HepG2 (cell line): ENCODE results near the gene SLC38A9. TPM values are rescaled to one million over a fixed set of nuclear protein-coding genes. Genes with fewer than 3 reads are reported as not detected.
"Not testable (repeated sequence)": the region's sequence is repeated elsewhere in the genome, so short reads cannot be mapped to it uniquely, and the experiment has no call there.

Experiments used
- ATAC-seq: fragments of 200-7000 bp; cut with Tn5 transposase; 3 replicates; pipeline ENCODE4 v1.9.1; 2020; ENCODE audit warnings: mild to moderate bottlenecking, moderate library complexity
- BruUV-seq: library from RNA; stranded (reverse); fragments of 400-500 nt; replicated peaks from 2 replicates; lab custom pipeline; 2021; lab: Mats Ljungman, UMichigan
- CTCF ChIA-PET: fragments of 300-600 bp; formaldehyde crosslinking; extraction: SDS; loops from one replicate; lab custom pipeline; 2021; ENCODE audit warnings: low total read pairs, inconsistent platforms, low intra/inter-chr PET ratio; lab: Yijun Ruan, JAX
- POLR2A ChIA-PET: fragments of 350-600 bp; sonication (Branson Sonifier 250); formaldehyde crosslinking; loops from one replicate; lab custom pipeline; 2020; ENCODE audit warnings: antibody characterized with exemption, inconsistent platforms; lab: Yijun Ruan, JAX
- DNase-seq: peaks from one replicate; pipeline ENCODE4 v3.0.0-alpha.2; 2015; ENCODE audit warnings: low spot score
- FAIRE-seq: peaks from 3 replicates; lab custom pipeline; 2011; peaks lifted over from hg19 to GRCh38; lab: Jason Lieb, UNC
- H2AFZ ChIP-seq: one replicate; pipeline ENCODE4 v1.6.1; 2011; ENCODE audit warnings: low read length, inconsistent platforms
- H3K27ac ChIP-seq: fragments of 300-600 bp; 3 replicates; pipeline ENCODE4 v1.8.0; 2011; ENCODE audit warnings: mixed run types, mild to moderate bottlenecking, mixed read lengths, low read length, inconsistent platforms; ENCODE audit not compliant: insufficient read depth; ENCODE audit errors: extremely low read length
- H3K27me3 ChIP-seq, 2 experiments: fragments of 200-600 bp in 1 of 2; 2 replicates in 1 of 2; 3 replicates in 1 of 2; pipeline versions ENCODE4 v1.6.0 to v1.8.0; 2011; ENCODE audit warnings: low read length in 2 of 2, mild to moderate bottlenecking in 2 of 2, moderate library complexity in 2 of 2, inconsistent platforms in 1 of 2; ENCODE audit not compliant: insufficient read depth in 2 of 2, control insufficient read depth in 1 of 2
- H3K36me3 ChIP-seq, 2 experiments: fragments of 200-600 bp in 1 of 2; replicated peaks in 1 of 2; 2 replicates in 1 of 2; 3 replicates in 1 of 2; pipeline versions ENCODE4 v1.5.1 to v1.8.0; 2011; ENCODE audit warnings: low read length in 2 of 2, inconsistent platforms in 1 of 2; ENCODE audit not compliant: insufficient read depth in 2 of 2, control insufficient read depth in 1 of 2
- H3K4me1 ChIP-seq: 2 replicates; pipeline ENCODE4 v1.5.1; 2012; ENCODE audit warnings: low read length, inconsistent platforms; ENCODE audit not compliant: insufficient read depth
- H3K4me2 ChIP-seq: 2 replicates; pipeline ENCODE4 v1.6.0; 2011; ENCODE audit warnings: low read depth, low read length, inconsistent platforms
- H3K4me3 ChIP-seq, 3 experiments: fragments of 200-600 bp in 1 of 3; sonication (generic), shearing (Covaris generic) in 1 of 3; replicated peaks in 1 of 3; 2 replicates each; pipeline ENCODE4 v1.5.1; 2011 to 2016; ENCODE audit warnings: low read length in 3 of 3, inconsistent platforms in 2 of 3, low read depth in 2 of 3, mild to moderate bottlenecking in 2 of 3, control low read depth in 1 of 3, mixed read lengths in 1 of 3; ENCODE audit not compliant: insufficient read depth in 1 of 3
- H3K79me2 ChIP-seq: one replicate; pipeline ENCODE4 v1.6.1; 2011; ENCODE audit warnings: low read length, inconsistent platforms; ENCODE audit not compliant: insufficient read depth
- H3K9ac ChIP-seq: 2 replicates; pipeline ENCODE4 v1.6.0; 2011; ENCODE audit warnings: mild to moderate bottlenecking, low read depth, low read length, inconsistent platforms; ENCODE audit not compliant: insufficient read depth
- H3K9me3 ChIP-seq: 2 replicates; pipeline ENCODE4 v1.5.1; 2012; ENCODE audit warnings: mild to moderate bottlenecking, low read length
- H4K20me1 ChIP-seq: 2 replicates; pipeline ENCODE4 v1.6.0; 2011; ENCODE audit warnings: inconsistent platforms, mild to moderate bottlenecking, low read length, moderate library complexity; ENCODE audit not compliant: insufficient read depth
- ZFX ChIP-seq: sonication (generic); formaldehyde crosslinking; IDR thresholded peaks from 2 replicates; pipeline ENCODE4 v1.4.0; 2020; ENCODE audit warnings: mild to moderate bottlenecking, low read depth, missing genetic modification reagents, moderate library complexity
- ZNF124 ChIP-seq: sonication (generic); formaldehyde crosslinking; IDR thresholded peaks from 2 replicates; pipeline ENCODE4 v1.4.0; 2020; ENCODE audit warnings: missing genetic modification reagents
- ZNF205 ChIP-seq: IDR thresholded peaks from 2 replicates; pipeline ENCODE4 v1.6.1; 2018; ENCODE audit warnings: missing biosample characterization, missing genetic modification reagents
- ZSCAN12 ChIP-seq: sonication (generic); formaldehyde crosslinking; IDR thresholded peaks from 2 replicates; pipeline ENCODE4 v1.9.0; 2021; ENCODE audit warnings: mild to moderate bottlenecking, missing genetic modification reagents
- WGBS: methylation state at CpG from one replicate; pipeline ENCODE4 v1.1.6; 2017; ENCODE audit warnings: low lambda C conversion rate; 5-methylcytosine and 5-hydroxymethylcytosine counted together
- in situ Hi-C: cut with HindIII; loops from 2 replicates; pipeline ENCODE4 v1.10.0; 2017; ENCODE audit warnings: low pct_unique_long_range_greater_than_20kb; ENCODE audit not compliant: extremely low pct_ligation_motif_present
- intact Hi-C: fragments of 100-400 bp; cut with micrococcal nuclease; formaldehyde crosslinking; loops from one replicate; pipeline ENCODE4 v1.10.0; 2022; ENCODE audit not compliant: unreplicated experiment
- polyA plus RNA-seq, 8 experiments: library from polyadenylated mRNA; depleted of rRNA in 3 of 8; stranded (reverse) in 7 of 8; unstranded in 1 of 8; fragments of >200 nt; fragmentation: Illumina TruSeq in 4 of 8; extraction: Trizol in 4 of 8; gene quantifications; 2 replicates each; pipeline versions ENCODE4 v1.2.1 to v1.2.3, GENCODE V29; 2011 to 2016; ENCODE audit warnings: low read depth in 4 of 8, missing spikeins in 1 of 8, mixed read lengths in 1 of 8; ENCODE audit not compliant: insufficient read depth in 1 of 8
- total RNA-seq, 5 experiments: library from RNA; depleted of rRNA; stranded (reverse); fragments of >200 nt; fragmentation: Illumina TruSeq; extraction: Trizol; gene quantifications; 2 replicates each; pipeline ENCODE4 v1.2.3, GENCODE V29; 2016; ENCODE audit warnings: low read depth in 1 of 5
- TF ChIP-seq, protein P1 (sequence below): sonication (generic); formaldehyde crosslinking; IDR thresholded peaks from 2 replicates; pipeline ENCODE4 v1.8.1; 2023; ENCODE audit warnings: mild to moderate bottlenecking, missing genetic modification reagents
- TF ChIP-seq, protein P2 (sequence below): IDR thresholded peaks from 2 replicates; pipeline ENCODE4 v1.6.1; 2016; ENCODE audit warnings: missing compliant biosample characterization, missing genetic modification reagents, borderline replicate concordance

SLC38A9 gene
- total and polyA plus RNA-seq, 2 of the 13 experiments (the other 11 are each of a cell fraction or from before 2014, with no cell fraction given), result 19.3 to 36.0 TPM

DNA sequence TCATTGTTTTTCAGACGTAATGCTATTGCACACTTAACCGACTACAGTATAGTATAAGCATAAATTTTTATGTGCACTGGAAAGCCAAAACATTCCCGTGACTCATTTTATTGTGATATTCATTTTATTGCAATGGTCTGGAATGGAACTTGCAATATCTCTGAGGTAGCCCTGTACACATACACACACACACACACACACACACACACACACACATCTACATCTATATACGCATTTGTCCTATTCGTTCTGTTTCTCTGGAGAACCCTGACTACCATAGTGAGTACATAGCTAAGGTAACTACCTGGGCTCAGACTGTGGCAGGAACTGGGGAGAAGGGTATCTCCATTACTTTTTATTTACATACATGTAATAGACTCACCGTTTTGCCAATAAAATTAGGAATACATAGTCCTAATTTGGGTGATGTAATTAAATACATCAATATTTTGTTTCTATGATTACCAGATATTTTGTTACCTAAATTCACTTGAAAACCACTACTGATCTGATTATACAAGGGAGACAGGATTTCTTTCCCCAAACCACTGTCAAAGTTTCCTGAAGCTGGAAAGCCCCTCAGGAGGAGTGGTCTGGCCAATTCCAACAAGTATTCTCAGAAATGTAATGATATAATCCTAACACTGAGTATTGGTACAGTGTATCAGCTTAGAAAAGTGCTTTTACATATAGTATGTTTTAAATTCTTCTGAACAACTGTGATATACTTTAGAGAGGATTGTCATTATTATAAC, 103.4 kb downstream of the SLC38A9 start:
- WGBS, result 63% methylated on average over 6 of the region's 6 CpGs
- POLR2A ChIA-PET, result no interaction called here

DNA sequence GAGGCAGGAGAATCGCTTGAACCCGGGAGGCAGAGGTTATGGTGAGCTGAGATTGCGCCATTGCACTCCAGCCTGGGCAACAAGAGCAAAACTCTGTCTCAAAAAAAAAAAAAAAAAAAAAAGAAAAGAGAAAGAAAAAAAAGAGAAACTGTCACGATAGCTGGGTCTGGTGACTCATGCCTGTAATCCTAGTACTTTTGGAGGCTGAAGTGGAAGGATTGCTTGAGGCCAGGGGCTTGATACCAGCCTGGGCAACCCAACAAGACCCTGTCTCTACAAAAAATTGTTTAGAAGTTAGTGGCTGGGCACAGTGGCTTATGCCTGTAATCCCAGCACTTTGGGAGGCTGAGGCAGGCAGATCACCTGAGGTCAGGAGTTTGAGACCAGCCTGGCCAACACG, 104.8 kb downstream of the SLC38A9 start:
- H3K9ac ChIP-seq, FAIRE-seq, ATAC-seq, H2AFZ ChIP-seq, DNase-seq, POLR2A ChIA-PET, intact Hi-C loops, H4K20me1 ChIP-seq, H3K79me2 ChIP-seq, H3K36me3 ChIP-seq, H3K4me1 ChIP-seq, H3K4me2 ChIP-seq, H3K9me3 ChIP-seq, H3K4me3 ChIP-seq, in situ Hi-C loops, H3K27me3 ChIP-seq, H3K27ac ChIP-seq, BruUV-seq, CTCF ChIA-PET: not testable (repeated sequence)
- 61% methylated on average over 5 of the region's 5 CpGs for WGBS

More for the DNA sequence above, 103.4 kb downstream of the SLC38A9 start:
- H3K79me2 ChIP-seq, result no peaks in the 10 kb centered on the region
- no peak overlapping the region for H3K27ac ChIP-seq
- H3K9ac ChIP-seq, result no peak overlapping the region
- no peak overlapping the region for H3K4me3 ChIP-seq
- no peaks in the 10 kb centered on the region for H3K9me3 ChIP-seq
- TF ChIP-seq ZSCAN12 (CRISPR knock-in tag) (no peak), ZNF124 (CRISPR knock-in tag) (no peak), ZNF205 (no peak), ZFX (CRISPR knock-in tag) (no peak)
- TF ChIP-seq, protein P1, sequence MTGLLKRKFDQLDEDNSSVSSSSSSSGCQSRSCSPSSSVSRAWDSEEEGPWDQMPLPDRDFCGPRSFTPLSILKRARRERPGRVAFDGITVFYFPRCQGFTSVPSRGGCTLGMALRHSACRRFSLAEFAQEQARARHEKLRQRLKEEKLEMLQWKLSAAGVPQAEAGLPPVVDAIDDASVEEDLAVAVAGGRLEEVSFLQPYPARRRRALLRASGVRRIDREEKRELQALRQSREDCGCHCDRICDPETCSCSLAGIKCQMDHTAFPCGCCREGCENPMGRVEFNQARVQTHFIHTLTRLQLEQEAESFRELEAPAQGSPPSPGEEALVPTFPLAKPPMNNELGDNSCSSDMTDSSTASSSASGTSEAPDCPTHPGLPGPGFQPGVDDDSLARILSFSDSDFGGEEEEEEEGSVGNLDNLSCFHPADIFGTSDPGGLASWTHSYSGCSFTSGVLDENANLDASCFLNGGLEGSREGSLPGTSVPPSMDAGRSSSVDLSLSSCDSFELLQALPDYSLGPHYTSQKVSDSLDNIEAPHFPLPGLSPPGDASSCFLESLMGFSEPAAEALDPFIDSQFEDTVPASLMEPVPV (CRISPR knock-in tag), result no peak
- TF ChIP-seq, protein P2, sequence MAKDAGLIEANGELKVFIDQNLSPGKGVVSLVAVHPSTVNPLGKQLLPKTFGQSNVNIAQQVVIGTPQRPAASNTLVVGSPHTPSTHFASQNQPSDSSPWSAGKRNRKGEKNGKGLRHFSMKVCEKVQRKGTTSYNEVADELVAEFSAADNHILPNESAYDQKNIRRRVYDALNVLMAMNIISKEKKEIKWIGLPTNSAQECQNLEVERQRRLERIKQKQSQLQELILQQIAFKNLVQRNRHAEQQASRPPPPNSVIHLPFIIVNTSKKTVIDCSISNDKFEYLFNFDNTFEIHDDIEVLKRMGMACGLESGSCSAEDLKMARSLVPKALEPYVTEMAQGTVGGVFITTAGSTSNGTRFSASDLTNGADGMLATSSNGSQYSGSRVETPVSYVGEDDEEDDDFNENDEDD, result no peak
- TF ChIP-seq, all 625 proteins: peak for 0
- Histone ChIP-seq H3K4me2 (no peak overlapping the region), H3K36me3 (no peaks in the 10 kb centered on the region), H4K20me1 (no peaks in the 10 kb centered on the region), H2AFZ (no peak overlapping the region), H3K4me1 (no peaks in the 10 kb centered on the region), H3K27me3 (no peaks in the 10 kb centered on the region)
- in situ Hi-C loops (no loop called here), intact Hi-C loops (no loop called here)
- ATAC-seq (no peak), FAIRE-seq (no peak), DNase-seq (no peak)
- CTCF ChIA-PET, result no interaction called here
- BruUV-seq, result no TSS peak
